Parathyroid adenoma (tissue), 2 donors: ENCODE results near the gene PDIA2.
"Not testable (repeated sequence)": the region's sequence is repeated elsewhere in the genome, so short reads cannot be mapped to it uniquely, and the experiment has no call there.

Experiments
- H2AFZ ChIP-seq: fragments of 300-600 bp; sonication (generic); one replicate; pipeline ENCODE4 v1.7.0; 2017; ENCODE audit warnings: antibody characterized with exemption, mild to moderate bottlenecking
- H3K27ac ChIP-seq: fragments of 300-600 bp; sonication (generic); one replicate; pipeline ENCODE4 v1.7.0; 2017
- H3K27me3 ChIP-seq: fragments of 300-600 bp; sonication (generic); one replicate; pipeline ENCODE4 v1.7.0; 2017; ENCODE audit warnings: low read length; ENCODE audit not compliant: control insufficient read depth, insufficient read depth
- H3K36me3 ChIP-seq: fragments of 300-600 bp; sonication (generic); one replicate; pipeline ENCODE4 v1.7.0; 2017; ENCODE audit warnings: low read length; ENCODE audit not compliant: control insufficient read depth, insufficient read depth
- H3K4me1 ChIP-seq: fragments of 300-600 bp; sonication (generic); one replicate; pipeline ENCODE4 v1.7.0; 2017; ENCODE audit warnings: control low read depth
- H3K4me2 ChIP-seq: fragments of 300-600 bp; sonication (generic); one replicate; pipeline ENCODE4 v1.7.0; 2017; ENCODE audit warnings: low read length
- H3K4me3 ChIP-seq: fragments of 300-600 bp; sonication (generic); one replicate; pipeline ENCODE4 v1.7.0; 2017; ENCODE audit warnings: low read depth, low read length
- H3K79me2 ChIP-seq: fragments of 300-600 bp; sonication (generic); one replicate; pipeline ENCODE4 v1.7.0; 2017; ENCODE audit warnings: control low read depth
- H3K9ac ChIP-seq: fragments of 300-600 bp; sonication (generic); one replicate; pipeline ENCODE4 v1.7.0; 2017; ENCODE audit warnings: mild to moderate bottlenecking
- H3K9me3 ChIP-seq: fragments of 300-600 bp; sonication (generic); one replicate; pipeline ENCODE4 v1.7.0; 2017; ENCODE audit warnings: low read length; ENCODE audit not compliant: control insufficient read depth
- TF ChIP-seq, protein P1 (sequence below): fragments of 300-600 bp; sonication (generic); IDR thresholded peaks from one replicate; pipeline ENCODE4 v1.7.0; 2017; ENCODE audit warnings: antibody characterized with exemption, mild to moderate bottlenecking
- donor health status: primary hyperparathyroidism.

The PDIA2 gene

DNA sequence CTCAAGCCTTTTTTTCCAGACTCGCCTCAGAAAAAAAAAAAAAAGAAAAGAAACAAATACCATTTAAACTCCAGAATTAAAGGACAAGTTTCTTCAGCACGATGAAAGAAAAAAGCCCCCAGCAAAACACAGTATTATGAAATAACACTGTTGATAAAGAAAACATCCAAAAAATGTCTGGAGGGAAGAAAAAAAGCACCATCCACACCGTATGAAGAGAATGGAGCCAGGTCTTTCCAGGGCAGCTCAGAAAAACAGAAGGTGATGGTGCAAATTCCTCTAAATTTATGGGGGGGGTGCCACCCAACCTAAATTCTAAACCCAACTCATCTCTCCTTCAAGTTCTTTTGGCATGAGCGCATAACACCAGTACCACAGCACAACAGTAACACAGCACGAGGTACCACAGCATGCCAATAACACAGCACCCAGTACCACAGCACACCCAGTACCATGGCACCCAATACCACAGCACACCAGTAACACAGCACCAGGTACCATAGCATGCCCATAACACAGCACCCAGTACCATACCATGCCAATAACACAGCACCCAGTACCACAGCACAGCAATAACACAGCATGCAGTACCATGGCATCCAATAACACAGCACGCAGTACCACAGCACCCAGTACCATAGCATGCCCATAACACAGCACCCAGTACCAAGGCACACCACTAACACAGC, 50.6 kb downstream of the PDIA2 start:
- H3K27me3 ChIP-seq: no peaks in the 10 kb centered on the region
- H3K9ac ChIP-seq: no peak overlapping the region
- H3K4me1 ChIP-seq: peaks cover 3% of the 10 kb centered on the region
- no peak overlapping the region for H3K4me2 ChIP-seq
- H3K9me3 ChIP-seq: no peaks in the 10 kb centered on the region
- peaks cover 42% of the 10 kb centered on the region for H3K79me2 ChIP-seq
- no peak overlapping the region for H3K4me3 ChIP-seq
- TF ChIP-seq, protein P1, sequence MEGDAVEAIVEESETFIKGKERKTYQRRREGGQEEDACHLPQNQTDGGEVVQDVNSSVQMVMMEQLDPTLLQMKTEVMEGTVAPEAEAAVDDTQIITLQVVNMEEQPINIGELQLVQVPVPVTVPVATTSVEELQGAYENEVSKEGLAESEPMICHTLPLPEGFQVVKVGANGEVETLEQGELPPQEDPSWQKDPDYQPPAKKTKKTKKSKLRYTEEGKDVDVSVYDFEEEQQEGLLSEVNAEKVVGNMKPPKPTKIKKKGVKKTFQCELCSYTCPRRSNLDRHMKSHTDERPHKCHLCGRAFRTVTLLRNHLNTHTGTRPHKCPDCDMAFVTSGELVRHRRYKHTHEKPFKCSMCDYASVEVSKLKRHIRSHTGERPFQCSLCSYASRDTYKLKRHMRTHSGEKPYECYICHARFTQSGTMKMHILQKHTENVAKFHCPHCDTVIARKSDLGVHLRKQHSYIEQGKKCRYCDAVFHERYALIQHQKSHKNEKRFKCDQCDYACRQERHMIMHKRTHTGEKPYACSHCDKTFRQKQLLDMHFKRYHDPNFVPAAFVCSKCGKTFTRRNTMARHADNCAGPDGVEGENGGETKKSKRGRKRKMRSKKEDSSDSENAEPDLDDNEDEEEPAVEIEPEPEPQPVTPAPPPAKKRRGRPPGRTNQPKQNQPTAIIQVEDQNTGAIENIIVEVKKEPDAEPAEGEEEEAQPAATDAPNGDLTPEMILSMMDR: no peak
- H2AFZ ChIP-seq: no peak overlapping the region
- no peak overlapping the region for H3K27ac ChIP-seq
- H3K36me3 ChIP-seq: no peaks in the 10 kb centered on the region

- H2AFZ ChIP-seq, H3K4me1 ChIP-seq, H3K36me3 ChIP-seq, H3K9ac ChIP-seq, H3K4me2 ChIP-seq, H3K27ac ChIP-seq, H3K9me3 ChIP-seq, H3K27me3 ChIP-seq, H3K4me3 ChIP-seq: not testable (repeated sequence)
- H3K79me2 ChIP-seq: peaks cover 41% of the 10 kb centered on the region
Measured at GRCh38 chr16:334164-334832, 51.3 kb downstream of the PDIA2 start.

- not testable (repeated sequence) for H3K9me3 ChIP-seq, H3K27ac ChIP-seq, H3K4me3 ChIP-seq, H3K4me2 ChIP-seq, H3K36me3 ChIP-seq, H3K9ac ChIP-seq, H3K4me1 ChIP-seq, H2AFZ ChIP-seq, H3K27me3 ChIP-seq
- H3K79me2 ChIP-seq: peaks cover 46% of the 10 kb centered on the region
Measured at GRCh38 chr16:334861-335632, 52.1 kb downstream of the PDIA2 start.

- TF ChIP-seq, protein P1: no peak
- peaks cover 3% of the 10 kb centered on the region for H3K4me1 ChIP-seq
- H3K79me2 ChIP-seq: peaks cover 57% of the 10 kb centered on the region
- H3K4me2 ChIP-seq: no peak overlapping the region
- no peak overlapping the region for H3K4me3 ChIP-seq
- H3K27ac ChIP-seq: no peak overlapping the region
- no peak overlapping the region for H3K9ac ChIP-seq
- no peaks in the 10 kb centered on the region for H3K27me3 ChIP-seq
- H3K36me3 ChIP-seq: no peaks in the 10 kb centered on the region
- no peaks in the 10 kb centered on the region for H3K9me3 ChIP-seq
- H2AFZ ChIP-seq: no peak overlapping the region
Measured at GRCh38 chr16:336269-336668, 53.3 kb downstream of the PDIA2 start.
